Stimulated activated effector memory CD8-positive, alpha-beta T cell treated with anti-CD3 and anti-CD28 coated beads, Interleukin-12 subunit alpha, Interleukin-12 subunit beta, amount 100 ng/mL, for 72 hours (primary cell): ENCODE measurements around the gene FBXL20.
"Not testable (repeated sequence)": the region's sequence is repeated elsewhere in the genome, so short reads cannot be mapped to it uniquely, and the experiment has no call there.

Experiments used
- ATAC-seq: fragments of 150-1000 bp; cut with Tn5 transposase; 2 replicates; pipeline ENCODE4 v1.10.0; 2021
- DNase-seq, 2 donors: peaks; one replicate each; pipeline ENCODE4 v3.0.0; 2021 to 2022; ENCODE audit warnings: low spot score in 2 of 2
- H3K27ac Mint-ChIP-seq: one replicate; pipeline ENCODE4 v1.8.0; 2022; ENCODE audit warnings: mild to moderate bottlenecking, mixed read lengths
- H3K36me3 Mint-ChIP-seq: one replicate; pipeline ENCODE4 v1.8.0; 2022; ENCODE audit warnings: mild to moderate bottlenecking, mixed read lengths
- H3K4me1 Mint-ChIP-seq: one replicate; pipeline ENCODE4 v1.8.0; 2022; ENCODE audit warnings: mixed read lengths
- H3K4me3 Mint-ChIP-seq: one replicate; pipeline ENCODE4 v1.8.0; 2022; ENCODE audit warnings: mild to moderate bottlenecking, mixed read lengths
- H3K9me3 Mint-ChIP-seq: one replicate; pipeline ENCODE4 v1.8.0; 2022; ENCODE audit warnings: mixed read lengths

The FBXL20 gene

DNA sequence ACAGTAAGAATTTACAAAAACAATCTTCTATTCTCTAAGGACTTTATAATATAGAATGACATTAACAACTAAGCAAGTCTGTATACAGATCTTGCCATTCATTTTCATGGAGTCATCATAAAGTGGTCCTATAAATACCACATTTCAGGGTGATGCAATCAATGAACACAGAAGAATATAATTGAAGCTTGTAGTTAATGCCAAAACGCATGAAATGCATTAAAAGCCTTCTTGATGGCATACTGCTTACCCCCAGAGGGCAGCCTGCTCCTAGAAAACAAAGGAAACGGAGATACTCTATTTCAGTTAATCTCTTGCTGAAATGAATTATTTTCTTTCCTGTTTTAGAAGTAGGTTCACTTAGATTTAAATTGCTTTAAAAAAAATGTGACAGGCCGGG is 130.5 kb downstream of the FBXL20 start:
- Mint-ChIP-seq H3K4me3 (no peak overlapping the region), H3K27ac (no peak overlapping the region), H3K9me3 (no peaks in the 10 kb centered on the region), H3K36me3 (peaks cover 90% of the 10 kb centered on the region), H3K4me1 (no peaks in the 10 kb centered on the region)
- DNase-seq (no peak), ATAC-seq (no peak)

DNA sequence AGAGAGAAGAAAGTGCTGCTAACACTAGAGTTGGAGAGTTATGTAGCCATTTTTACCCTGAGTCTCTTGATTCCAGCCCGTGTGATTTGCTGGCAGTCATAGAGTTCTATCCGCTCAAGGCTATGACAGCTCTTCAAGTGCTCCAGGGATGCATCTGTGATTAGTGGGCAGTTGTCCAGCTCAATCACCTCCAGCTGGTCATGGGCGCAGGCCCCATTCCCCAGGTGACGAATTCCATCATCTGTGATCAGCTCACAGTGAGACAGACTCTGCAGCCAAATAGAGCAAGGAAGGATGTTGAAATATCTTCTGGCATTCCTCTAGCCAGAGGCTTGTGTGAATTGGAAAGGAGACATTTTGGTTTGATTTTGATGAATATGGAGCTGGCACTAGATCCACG is 137.3 kb downstream of the FBXL20 start:
- Mint-ChIP-seq H3K4me1 (no peaks in the 10 kb centered on the region), H3K36me3 (peaks cover 93% of the 10 kb centered on the region), H3K4me3 (no peak overlapping the region), H3K9me3 (no peaks in the 10 kb centered on the region), H3K27ac (peak overlapping the region; percentile 34)
- DNase-seq (no peak), ATAC-seq (no peak)

DNA sequence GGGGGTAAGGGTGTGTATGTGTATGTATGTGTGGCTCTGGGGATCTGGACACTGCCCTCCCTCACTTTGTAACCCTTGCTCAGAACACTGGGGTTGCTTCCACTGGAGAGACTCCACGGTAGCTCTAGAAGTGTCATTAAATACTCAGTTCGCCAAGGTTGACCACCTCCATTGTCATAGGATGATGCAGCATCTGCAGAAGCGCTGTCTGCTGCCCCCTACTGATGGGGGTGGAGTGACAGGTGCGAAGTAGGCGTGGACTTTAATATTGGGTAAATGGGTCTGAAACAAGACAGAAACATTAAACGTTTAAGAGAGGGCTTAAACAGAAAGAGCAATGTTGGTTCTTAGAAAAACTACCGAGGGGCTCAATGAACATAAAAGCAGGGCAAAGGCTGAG is 140.1 kb downstream of the FBXL20 start:
- Mint-ChIP-seq H3K9me3 (no peaks in the 10 kb centered on the region), H3K4me3 (no peak overlapping the region), H3K27ac (no peak overlapping the region), H3K36me3 (peaks cover 94% of the 10 kb centered on the region), H3K4me1 (no peaks in the 10 kb centered on the region)
- ATAC-seq (no peak), DNase-seq (no peak)

DNA sequence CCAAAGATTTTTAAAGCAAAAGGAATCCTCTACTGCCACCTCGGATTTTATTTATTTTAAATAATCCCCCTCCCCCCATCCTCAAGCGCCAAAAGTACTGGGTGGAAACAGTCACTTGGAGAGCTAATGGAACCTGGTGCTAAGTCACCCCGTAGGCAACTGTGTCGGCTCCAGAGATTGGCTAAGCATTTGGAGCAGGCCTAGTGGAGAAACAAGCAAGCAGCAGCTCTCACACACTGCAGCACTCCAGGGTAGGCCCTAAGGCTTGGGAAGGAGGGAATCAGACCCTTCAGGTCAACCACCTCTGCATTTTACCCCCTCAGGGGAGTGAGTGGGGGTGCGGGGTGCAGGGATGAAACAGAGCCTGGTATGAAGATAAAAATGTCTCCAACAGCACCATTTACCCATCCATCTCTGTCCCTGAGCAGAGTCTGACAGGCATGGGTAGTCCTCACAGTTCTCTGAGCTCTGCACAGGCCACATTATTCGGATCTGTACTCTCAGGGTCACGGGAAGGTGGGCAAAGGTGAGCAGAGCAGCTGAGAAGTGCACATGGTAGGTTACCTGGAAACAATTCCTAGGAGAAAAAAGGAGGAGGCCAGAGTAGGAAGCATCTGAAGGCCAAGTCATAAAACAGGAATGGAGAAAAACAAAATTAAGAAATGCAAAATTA is 148.5 kb downstream of the FBXL20 start:
- no peak for DNase-seq
- H3K4me3 Mint-ChIP-seq = no peak overlapping the region
- peaks cover 52% of the 10 kb centered on the region for H3K36me3 Mint-ChIP-seq
- ATAC-seq = no peak
- H3K27ac Mint-ChIP-seq = no peak overlapping the region
- H3K4me1 Mint-ChIP-seq = no peaks in the 10 kb centered on the region
- H3K9me3 Mint-ChIP-seq = no peaks in the 10 kb centered on the region

DNA sequence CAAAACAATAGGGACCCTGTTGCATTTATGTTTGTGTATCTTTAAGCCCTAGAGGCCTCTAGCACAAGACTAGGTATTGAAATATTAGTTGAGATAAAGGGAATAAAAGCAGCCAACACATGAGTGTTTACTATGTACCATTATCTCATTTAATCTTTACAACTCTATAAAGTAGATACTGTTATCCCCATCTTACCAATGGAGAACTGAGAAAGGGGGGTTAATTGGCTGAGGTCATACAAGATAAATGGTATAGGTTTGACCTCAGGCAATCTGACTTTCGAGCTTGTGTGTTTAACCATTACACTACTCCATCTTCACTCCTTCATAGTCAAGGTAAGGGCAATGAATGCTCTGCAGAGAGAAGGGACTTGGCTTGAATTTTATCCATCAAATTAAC is 149.4 kb downstream of the FBXL20 start:
- H3K4me3 Mint-ChIP-seq = no peak overlapping the region
- no peak overlapping the region for H3K27ac Mint-ChIP-seq
- DNase-seq = no peak
- no peaks in the 10 kb centered on the region for H3K4me1 Mint-ChIP-seq
- no peak for ATAC-seq
- no peaks in the 10 kb centered on the region for H3K9me3 Mint-ChIP-seq
- peaks cover 44% of the 10 kb centered on the region for H3K36me3 Mint-ChIP-seq

DNA sequence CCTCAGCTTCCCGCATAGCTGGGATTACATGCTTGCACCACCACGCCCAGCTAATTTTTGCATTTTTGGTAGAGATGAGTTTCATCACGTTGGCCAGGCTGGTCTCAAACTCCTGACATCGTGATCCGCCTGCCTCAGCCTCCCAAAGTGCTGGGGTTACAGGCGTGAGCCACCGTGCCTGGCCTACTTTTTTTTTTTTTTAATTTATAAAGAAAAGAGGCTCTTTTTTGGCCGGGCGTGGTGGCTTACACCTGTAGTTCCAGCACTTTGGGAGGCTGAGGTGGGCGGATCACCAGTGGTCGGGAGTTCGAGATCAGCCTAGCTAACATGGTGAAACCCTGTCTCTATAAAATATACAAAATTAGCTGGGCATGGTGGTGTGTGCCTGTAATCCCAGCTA is 151.3 kb downstream of the FBXL20 start:
- not testable (repeated sequence) for ATAC-seq, H3K27ac Mint-ChIP-seq, H3K4me3 Mint-ChIP-seq, H3K9me3 Mint-ChIP-seq, DNase-seq, H3K4me1 Mint-ChIP-seq
- peaks cover 26% of the 10 kb centered on the region for H3K36me3 Mint-ChIP-seq

DNA sequence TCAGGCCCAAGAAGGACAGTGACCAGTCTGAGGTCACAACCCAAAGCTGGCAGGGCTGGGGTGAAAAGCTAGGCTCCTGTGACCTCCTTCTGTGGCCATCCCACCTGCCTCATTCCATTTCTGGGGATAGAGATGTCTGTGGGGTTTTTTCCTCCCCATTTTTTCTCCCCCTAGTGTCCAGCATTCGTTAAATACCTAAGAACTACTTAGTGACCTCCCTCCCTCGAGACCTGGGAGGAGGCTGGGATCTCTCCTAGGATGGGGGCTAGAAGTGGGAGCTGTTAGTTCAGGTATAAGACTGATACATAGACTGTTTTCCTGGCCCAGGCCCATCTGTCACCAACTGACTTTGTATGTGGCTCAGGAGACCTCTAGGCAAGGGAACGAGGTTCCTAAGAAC is 155.2 kb downstream of the FBXL20 start:
- ATAC-seq (no peak), DNase-seq (no peak)
- H3K4me1 Mint-ChIP-seq = peaks cover 14% of the 10 kb centered on the region
- H3K27ac Mint-ChIP-seq = no peak overlapping the region
- peaks cover 7% of the 10 kb centered on the region for H3K36me3 Mint-ChIP-seq
- no peak overlapping the region for H3K4me3 Mint-ChIP-seq
- no peaks in the 10 kb centered on the region for H3K9me3 Mint-ChIP-seq

DNA sequence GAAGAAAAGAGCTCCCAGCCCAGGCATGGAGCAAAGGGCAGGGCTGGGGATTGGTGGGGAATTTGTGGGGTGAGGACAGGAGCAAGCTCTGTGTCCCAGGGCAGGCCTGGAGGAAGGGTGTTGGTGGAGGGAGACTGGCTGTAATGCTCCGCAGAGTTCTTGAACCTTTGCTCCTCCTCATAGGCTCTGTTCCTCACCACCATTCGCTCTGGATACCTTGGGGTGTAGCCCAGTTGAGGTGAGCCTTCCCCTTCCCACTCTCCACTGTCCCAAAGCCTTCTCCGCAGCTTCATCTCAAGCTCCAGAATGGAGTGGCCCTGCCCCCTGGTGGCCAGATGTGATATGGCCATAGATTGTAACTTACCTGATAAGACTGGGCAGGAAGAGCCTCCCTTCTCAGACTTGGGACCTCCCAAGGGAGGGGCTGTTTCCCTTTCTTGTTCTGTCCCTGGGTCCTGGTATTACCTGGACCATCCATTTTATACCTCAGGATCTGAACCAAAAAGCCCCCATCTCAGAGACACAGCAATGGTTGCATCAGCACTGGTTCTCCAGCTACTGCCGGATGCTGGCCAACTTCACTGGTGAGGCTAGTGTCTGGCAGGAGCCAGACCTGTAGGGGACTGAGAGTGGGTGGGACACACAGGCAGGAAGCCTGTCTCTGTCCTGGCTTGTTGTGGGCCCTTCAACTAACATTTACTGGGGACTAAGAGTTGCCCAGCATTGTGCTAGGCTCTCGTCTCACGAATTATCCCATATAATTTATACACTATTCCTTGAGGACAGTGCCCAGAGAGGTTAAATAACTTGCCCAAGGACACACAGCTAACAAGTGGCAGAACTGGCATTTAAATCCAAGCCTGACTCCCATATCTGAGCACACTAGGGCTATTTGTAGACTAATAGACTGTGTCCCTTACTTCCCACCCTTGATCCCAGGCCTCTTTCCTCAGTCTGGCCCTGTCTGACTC is 156.5 kb downstream of the FBXL20 start:
- DNase-seq = peak; percentile 84 to 94
- H3K27ac Mint-ChIP-seq = no peak overlapping the region
- peaks cover 7% of the 10 kb centered on the region for H3K36me3 Mint-ChIP-seq
- no peak overlapping the region for H3K4me3 Mint-ChIP-seq
- H3K9me3 Mint-ChIP-seq = no peaks in the 10 kb centered on the region
- H3K4me1 Mint-ChIP-seq = peaks cover 17% of the 10 kb centered on the region
- peak; percentile 92 for ATAC-seq

DNA sequence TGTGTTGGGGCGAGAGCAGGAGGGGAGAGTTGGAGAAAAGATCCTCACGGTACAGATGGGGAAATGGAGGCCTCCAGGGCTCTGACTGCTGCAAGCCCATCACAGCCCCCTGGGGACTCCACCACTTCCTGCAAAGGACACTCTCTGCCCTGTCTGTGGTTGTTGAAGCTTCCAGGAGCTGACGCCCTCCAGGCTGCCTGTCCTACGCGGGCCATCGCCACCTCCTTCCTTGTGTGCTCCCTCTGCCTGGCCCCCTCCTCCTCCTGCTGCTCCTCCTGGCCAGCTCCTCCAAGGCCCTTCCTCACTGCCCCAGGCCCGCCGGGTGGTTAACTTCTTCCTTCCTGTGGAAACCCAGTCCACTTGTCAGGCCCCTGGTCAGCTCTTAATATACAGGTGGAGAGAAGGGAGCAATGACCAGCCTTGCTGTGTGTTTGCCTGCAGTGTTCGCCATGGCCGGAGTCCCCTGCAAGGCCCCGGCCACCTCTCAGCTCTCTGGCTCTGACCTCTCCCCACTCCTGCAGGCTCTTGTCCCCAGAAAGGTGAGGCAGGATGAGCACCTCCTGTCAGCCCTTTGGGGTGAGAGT is 157.3 kb downstream of the FBXL20 start:
- ATAC-seq (no peak), DNase-seq (no peak)
- H3K9me3 Mint-ChIP-seq = no peaks in the 10 kb centered on the region
- H3K27ac Mint-ChIP-seq = no peak overlapping the region
- peaks cover 3% of the 10 kb centered on the region for H3K36me3 Mint-ChIP-seq
- H3K4me3 Mint-ChIP-seq = no peak overlapping the region
- H3K4me1 Mint-ChIP-seq = peaks cover 25% of the 10 kb centered on the region

DNA sequence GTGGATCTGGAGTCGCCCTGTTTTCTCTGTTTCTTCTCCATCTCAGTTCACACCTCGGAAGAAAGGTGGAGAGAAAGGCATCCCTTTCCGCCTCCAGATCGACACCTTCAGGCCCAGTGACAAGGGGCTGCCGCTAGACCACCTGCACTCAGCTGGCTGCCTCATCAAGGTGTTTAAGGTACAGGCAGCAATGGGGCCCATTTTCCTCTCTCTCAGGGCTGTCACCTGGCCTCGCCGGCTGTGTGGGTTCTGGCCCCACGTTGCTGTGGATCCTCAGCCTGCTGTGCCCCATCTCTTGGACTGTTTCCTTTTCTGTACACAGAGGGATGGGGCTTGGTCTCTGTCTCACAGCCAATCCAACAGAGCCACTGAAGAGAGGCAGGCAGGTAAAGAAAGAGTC is 158.3 kb downstream of the FBXL20 start:
- no peak for DNase-seq
- H3K4me1 Mint-ChIP-seq = peaks cover 34% of the 10 kb centered on the region
- no peaks in the 10 kb centered on the region for H3K9me3 Mint-ChIP-seq
- no peaks in the 10 kb centered on the region for H3K36me3 Mint-ChIP-seq
- no peak for ATAC-seq
- no peak overlapping the region for H3K4me3 Mint-ChIP-seq
- H3K27ac Mint-ChIP-seq = no peak overlapping the region

DNA sequence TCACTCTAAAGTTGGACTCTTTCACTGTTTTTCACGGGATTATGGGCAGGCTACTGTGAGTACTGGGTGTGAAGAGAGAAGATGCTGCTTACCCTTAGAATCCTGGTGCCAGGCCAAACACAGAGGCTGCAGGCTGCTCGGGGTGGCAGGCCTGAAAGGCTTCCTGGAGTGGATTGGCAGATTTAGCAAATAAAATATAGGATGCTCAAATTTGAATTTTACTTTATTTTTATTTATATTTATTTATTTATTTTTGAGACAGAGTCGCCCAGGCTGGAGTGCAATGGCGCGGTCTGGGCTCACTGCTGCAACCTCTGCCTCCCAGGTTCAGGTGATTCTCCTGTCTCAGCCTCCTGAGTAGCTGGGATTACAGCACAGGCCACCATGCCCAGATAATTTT is 160.8 kb downstream of the FBXL20 start:
- Mint-ChIP-seq H3K36me3 (no peaks in the 10 kb centered on the region), H3K27ac (no peak overlapping the region), H3K9me3 (no peaks in the 10 kb centered on the region), H3K4me1 (peaks cover 48% of the 10 kb centered on the region), H3K4me3 (no peak overlapping the region)
- DNase-seq = no peak
- ATAC-seq = no peak

DNA sequence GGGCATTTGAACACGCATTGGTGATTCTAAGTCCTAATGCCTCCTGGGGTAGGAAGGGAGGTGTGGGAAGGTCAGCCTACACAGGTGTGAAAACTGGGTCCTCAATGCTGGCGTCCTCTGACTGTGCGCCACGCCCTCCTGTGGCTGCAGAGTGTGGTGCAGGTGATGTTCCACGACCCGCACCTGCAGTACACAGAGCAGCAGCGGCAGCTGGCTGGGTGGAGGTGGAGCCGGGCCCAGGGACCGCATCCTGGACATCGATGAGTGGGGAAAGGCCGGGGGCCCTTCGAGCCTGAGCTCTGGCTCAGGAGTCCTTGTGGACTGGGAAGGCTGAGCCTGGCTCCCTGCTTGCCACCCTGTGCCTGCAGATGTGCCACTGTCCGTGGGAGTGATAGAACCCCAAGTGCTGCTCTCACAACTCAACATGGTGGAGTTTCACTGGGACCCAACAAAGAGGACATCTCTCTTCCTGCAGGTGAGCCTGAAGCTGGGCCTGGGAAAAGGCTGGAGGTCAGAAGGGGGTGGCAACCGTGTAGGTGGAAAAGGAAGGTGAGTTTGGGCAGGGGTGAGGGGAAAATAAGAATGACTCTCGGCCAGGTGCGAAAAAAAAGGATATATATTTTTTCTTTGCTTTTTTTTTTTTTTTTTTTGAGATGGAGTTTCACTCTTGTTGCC is 161.6 kb downstream of the FBXL20 start:
- DNase-seq (peak; percentile 58 to 83), ATAC-seq (peak; percentile 55)
- no peaks in the 10 kb centered on the region for H3K9me3 Mint-ChIP-seq
- peak overlapping the region; percentile 71 for H3K4me3 Mint-ChIP-seq
- no peaks in the 10 kb centered on the region for H3K36me3 Mint-ChIP-seq
- H3K4me1 Mint-ChIP-seq = peaks cover 50% of the 10 kb centered on the region
- H3K27ac Mint-ChIP-seq = no peak overlapping the region

DNA sequence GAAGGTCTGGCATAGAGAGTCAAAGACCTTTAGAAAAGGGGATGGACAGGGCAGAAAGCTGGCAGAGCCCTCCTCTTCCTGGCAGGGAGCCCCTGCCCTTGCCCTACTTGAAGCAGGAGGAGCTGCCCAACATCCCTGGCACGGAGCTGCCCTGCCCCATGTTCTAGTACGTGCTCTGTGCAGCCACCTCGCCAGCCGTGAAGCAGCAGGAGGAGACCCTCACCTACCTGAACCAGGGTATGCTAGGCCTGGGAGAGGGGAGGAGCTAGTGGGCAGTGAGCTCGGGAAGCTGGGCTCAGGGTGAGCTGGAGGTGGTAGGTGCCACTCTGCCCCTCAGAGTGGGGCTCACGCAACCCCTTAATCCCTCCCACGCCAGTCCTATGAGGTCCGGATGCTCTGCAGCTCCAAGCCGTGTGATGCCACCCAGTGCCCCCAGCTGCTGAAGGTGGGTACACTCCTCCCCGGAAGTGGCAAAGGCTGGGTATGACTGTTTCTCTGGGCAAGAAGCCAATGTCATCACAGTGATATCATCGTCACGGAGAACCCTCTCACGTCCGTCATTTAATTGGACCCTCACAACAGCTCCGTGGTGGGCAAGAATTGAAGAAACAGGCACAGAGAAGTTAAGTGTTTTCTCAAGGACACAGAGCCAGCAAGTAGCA is 163.0 kb downstream of the FBXL20 start:
- Mint-ChIP-seq H3K36me3 (no peaks in the 10 kb centered on the region), H3K4me3 (peak overlapping the region; percentile 71), H3K9me3 (no peaks in the 10 kb centered on the region), H3K27ac (peak overlapping the region; percentile 92), H3K4me1 (peaks cover 38% of the 10 kb centered on the region)
- DNase-seq = peak; percentile 47 to 86
- peak; percentile 92 for ATAC-seq

DNA sequence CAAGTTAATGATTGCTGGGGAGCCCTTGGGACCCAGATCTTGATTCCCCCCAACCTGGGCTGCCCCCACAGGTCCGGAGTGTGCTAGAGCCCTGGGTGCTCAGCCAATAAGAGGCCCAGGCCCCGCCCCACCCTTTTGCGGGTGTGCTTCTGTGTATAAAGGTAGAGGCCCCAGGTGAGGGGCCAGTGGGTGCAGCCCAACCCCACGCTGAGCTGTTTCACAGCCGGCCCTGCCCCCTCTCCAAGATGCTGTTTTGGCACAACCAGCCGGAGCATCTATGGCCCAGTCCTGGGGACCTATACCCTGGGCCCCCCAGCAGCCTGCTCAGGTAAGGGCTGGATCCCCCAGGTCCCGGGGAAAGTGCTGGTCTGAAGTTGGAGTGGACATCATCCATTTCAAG is 163.8 kb downstream of the FBXL20 start:
- H3K4me1 Mint-ChIP-seq = peaks cover 38% of the 10 kb centered on the region
- peak overlapping the region; percentile 71 for H3K4me3 Mint-ChIP-seq
- H3K9me3 Mint-ChIP-seq = no peaks in the 10 kb centered on the region
- DNase-seq (no peak), ATAC-seq (no peak)
- no peaks in the 10 kb centered on the region for H3K36me3 Mint-ChIP-seq
- peak overlapping the region; percentile 92 for H3K27ac Mint-ChIP-seq

DNA sequence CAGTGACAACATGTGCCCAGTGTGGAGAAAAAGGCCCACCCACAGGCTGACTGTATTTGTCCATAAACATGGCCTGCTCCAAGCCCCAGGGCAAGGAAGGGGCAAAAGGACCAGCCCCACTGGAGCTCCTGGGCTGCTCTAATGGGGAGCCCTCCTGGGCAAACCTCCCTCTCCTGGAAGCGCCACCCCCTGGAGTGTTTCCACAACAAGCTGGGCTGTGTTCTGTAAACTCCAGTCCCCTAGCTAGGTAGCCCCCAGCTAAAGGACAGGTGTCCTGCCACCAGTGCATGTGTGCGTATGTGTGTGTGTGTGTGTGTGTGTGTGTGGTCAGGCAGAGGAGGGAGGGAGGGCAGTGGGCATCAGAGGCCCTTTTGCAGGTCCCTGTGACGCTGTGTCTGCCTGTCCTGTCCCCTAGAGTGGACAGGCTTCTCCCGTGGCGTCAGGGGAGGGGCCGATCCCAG is 164.4 kb downstream of the FBXL20 start:
- Mint-ChIP-seq H3K36me3 (peaks cover 4% of the 10 kb centered on the region), H3K9me3 (no peaks in the 10 kb centered on the region), H3K4me1 (peaks cover 43% of the 10 kb centered on the region), H3K4me3 (no peak overlapping the region), H3K27ac (no peak overlapping the region)
- ATAC-seq (no peak), DNase-seq (no peak)
